OCI-LY1 (cell line): ENCODE data around the gene CDH1.

Experiments used
- H2AFZ ChIP-seq: fragments of 200-600 bp; sonication (generic), shearing (Covaris generic); 2 replicates; pipeline ENCODE4 v1.6.0; 2014; ENCODE audit warnings: antibody characterized with exemption, mild to moderate bottlenecking, low read length
- H3F3A ChIP-seq: fragments of 200-600 bp; sonication (generic), shearing (Covaris generic); 2 replicates; pipeline ENCODE4 v1.6.0; 2014; ENCODE audit warnings: mild to moderate bottlenecking, antibody characterized with exemption, low read length, moderate library complexity; ENCODE audit not compliant: insufficient read depth
- H3K27ac ChIP-seq: fragments of 200-600 bp; sonication (generic); 2 replicates; pipeline ENCODE4 v1.5.1; 2014; ENCODE audit warnings: low read length, mixed run types, mild to moderate bottlenecking, low read depth; ENCODE audit not compliant: poor library complexity, severe bottlenecking
- H3K27me3 ChIP-seq: fragments of 200-600 bp; sonication (generic); 2 replicates; pipeline ENCODE4 v1.6.0; 2014; ENCODE audit warnings: antibody characterized with exemption, mild to moderate bottlenecking, low read length, moderate library complexity; ENCODE audit not compliant: insufficient read depth
- H3K36me3 ChIP-seq: fragments of 200-600 bp; sonication (generic); 2 replicates; pipeline ENCODE4 v1.6.1; 2014; ENCODE audit warnings: mild to moderate bottlenecking, antibody characterized with exemption, low read length, moderate library complexity, mixed read lengths; ENCODE audit not compliant: insufficient read depth
- H3K4me1 ChIP-seq: fragments of 200-600 bp; sonication (generic); 2 replicates; pipeline ENCODE4 v1.5.1; 2014; ENCODE audit warnings: mild to moderate bottlenecking, low read length, moderate library complexity; ENCODE audit not compliant: insufficient read depth, severe bottlenecking
- H3K4me2 ChIP-seq: fragments of 200-600 bp; sonication (generic), shearing (Covaris generic); 2 replicates; pipeline ENCODE4 v1.6.1; 2014; ENCODE audit warnings: low read length
- H3K4me3 ChIP-seq: fragments of 200-600 bp; sonication (generic); 2 replicates; pipeline ENCODE4 v1.5.1; 2014; ENCODE audit warnings: low read length, low read depth, mild to moderate bottlenecking, mixed read lengths; ENCODE audit not compliant: poor library complexity, severe bottlenecking
- H3K79me2 ChIP-seq: fragments of 200-600 bp; shearing (Covaris generic); 2 replicates; pipeline ENCODE4 v1.6.1; 2016; ENCODE audit warnings: mixed run types, low read length, mixed read lengths; ENCODE audit not compliant: insufficient read depth
- H3K9ac ChIP-seq: fragments of 200-600 bp; sonication (generic), shearing (Covaris generic); 2 replicates; pipeline ENCODE4 v1.6.1; 2014; ENCODE audit warnings: mild to moderate bottlenecking, low read length, mixed read lengths
- H3K9me2 ChIP-seq: fragments of 200-600 bp; sonication (generic), shearing (Covaris generic); 2 replicates; pipeline ENCODE4 v1.6.1; 2014; ENCODE audit warnings: low read depth, mild to moderate bottlenecking, low read length, mixed read lengths
- H3K9me3 ChIP-seq: fragments of 200-600 bp; shearing (Covaris generic); 2 replicates; pipeline ENCODE4 v1.6.1; 2014; ENCODE audit warnings: low read length, mixed read lengths
- H4K20me1 ChIP-seq: fragments of 200-600 bp; sonication (generic), shearing (Covaris generic); 2 replicates; pipeline ENCODE4 v1.6.0; 2016; ENCODE audit warnings: mild to moderate bottlenecking, low read length; ENCODE audit not compliant: insufficient read depth
- EZH2 ChIP-seq: fragments of 200-600 bp; sonication (generic), shearing (Covaris generic); IDR thresholded peaks from 2 replicates; pipeline ENCODE4 v1.8.0; 2017; ENCODE audit warnings: borderline replicate concordance, mixed run types, mild to moderate bottlenecking, antibody characterized with exemption, low read length, moderate library complexity, mixed read lengths
- TF ChIP-seq, protein P1 (sequence below): fragments of 200-600 bp; sonication (generic), shearing (Covaris generic); IDR thresholded peaks from 2 replicates; pipeline ENCODE4 v1.5.1; 2017; ENCODE audit warnings: mild to moderate bottlenecking, antibody characterized with exemption, low read length, moderate library complexity, mixed read lengths

CDH1 gene

DNA sequence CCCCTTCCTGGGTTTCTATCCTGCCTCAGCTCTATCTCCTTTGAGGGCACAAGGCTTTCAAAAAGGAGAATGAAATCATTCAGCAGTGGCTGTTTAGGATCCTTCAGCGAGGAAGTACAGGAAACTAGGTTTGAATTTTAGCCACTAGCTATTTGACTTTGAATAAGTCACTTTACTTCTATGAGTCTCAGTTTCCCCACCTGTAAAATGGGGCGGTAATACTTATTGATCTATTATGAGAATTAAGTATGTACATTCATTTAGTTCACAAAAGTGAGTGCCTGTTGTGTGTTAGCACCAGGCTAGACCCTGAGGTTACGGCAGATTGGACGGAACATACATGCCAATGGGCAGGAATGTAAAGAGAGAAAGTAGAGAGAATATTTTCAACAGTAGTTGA, 6.6 kb downstream of the CDH1 start:
- Histone ChIP-seq H3K9me2 (no peaks in the 10 kb centered on the region), H3K4me3 (no peak overlapping the region), H3K4me1 (no peaks in the 10 kb centered on the region), H3K4me2 (no peak overlapping the region), H3K9ac (no peak overlapping the region), H2AFZ (no peak overlapping the region), H3K79me2 (no peaks in the 10 kb centered on the region), H3K27me3 (no peaks in the 10 kb centered on the region), H3K36me3 (no peaks in the 10 kb centered on the region), H4K20me1 (no peaks in the 10 kb centered on the region), H3K9me3 (no peaks in the 10 kb centered on the region), H3F3A (no peaks in the 10 kb centered on the region), H3K27ac (no peak overlapping the region)
- no peak for TF ChIP-seq EZH2
- TF ChIP-seq, protein P1, sequence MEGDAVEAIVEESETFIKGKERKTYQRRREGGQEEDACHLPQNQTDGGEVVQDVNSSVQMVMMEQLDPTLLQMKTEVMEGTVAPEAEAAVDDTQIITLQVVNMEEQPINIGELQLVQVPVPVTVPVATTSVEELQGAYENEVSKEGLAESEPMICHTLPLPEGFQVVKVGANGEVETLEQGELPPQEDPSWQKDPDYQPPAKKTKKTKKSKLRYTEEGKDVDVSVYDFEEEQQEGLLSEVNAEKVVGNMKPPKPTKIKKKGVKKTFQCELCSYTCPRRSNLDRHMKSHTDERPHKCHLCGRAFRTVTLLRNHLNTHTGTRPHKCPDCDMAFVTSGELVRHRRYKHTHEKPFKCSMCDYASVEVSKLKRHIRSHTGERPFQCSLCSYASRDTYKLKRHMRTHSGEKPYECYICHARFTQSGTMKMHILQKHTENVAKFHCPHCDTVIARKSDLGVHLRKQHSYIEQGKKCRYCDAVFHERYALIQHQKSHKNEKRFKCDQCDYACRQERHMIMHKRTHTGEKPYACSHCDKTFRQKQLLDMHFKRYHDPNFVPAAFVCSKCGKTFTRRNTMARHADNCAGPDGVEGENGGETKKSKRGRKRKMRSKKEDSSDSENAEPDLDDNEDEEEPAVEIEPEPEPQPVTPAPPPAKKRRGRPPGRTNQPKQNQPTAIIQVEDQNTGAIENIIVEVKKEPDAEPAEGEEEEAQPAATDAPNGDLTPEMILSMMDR, result no peak

DNA sequence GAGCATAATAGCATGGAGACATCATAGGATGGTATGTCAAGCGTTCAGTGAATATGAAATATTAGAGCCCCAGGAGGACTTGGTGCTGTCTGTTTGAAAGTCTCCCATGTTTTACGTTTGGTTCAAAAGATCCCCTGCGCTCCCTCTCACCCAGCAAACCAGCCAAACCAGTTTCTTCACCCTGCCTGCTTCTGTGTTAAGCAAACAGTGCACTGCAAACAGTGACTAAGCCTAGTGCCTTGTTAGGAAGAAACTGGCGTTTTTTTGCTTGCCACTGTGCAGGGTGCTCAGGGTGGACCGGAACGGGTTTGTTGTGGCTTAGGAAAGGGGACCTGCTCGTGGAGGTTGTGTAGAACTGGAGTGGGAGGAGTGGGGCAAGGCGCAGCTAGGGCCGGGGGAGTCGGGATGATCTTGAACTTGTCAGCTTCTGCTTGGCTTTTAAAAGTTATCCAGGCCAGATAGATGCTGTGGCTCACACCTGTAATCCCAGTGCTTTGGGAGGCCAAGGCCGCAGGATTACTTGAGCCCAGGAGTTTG, 7.7 kb downstream of the CDH1 start:
- no peaks in the 10 kb centered on the region for H3K36me3 ChIP-seq
- H2AFZ ChIP-seq, result no peak overlapping the region
- no peak overlapping the region for H3K4me2 ChIP-seq
- no peaks in the 10 kb centered on the region for H3K4me1 ChIP-seq
- no peaks in the 10 kb centered on the region for H3K79me2 ChIP-seq
- H3K27me3 ChIP-seq, result no peaks in the 10 kb centered on the region
- no peak overlapping the region for H3K4me3 ChIP-seq
- no peaks in the 10 kb centered on the region for H3F3A ChIP-seq
- H3K27ac ChIP-seq, result no peak overlapping the region
- no peak overlapping the region for H3K9ac ChIP-seq
- no peaks in the 10 kb centered on the region for H3K9me2 ChIP-seq
- TF ChIP-seq, protein P1, result no peak
- no peak for TF ChIP-seq EZH2
- H4K20me1 ChIP-seq, result no peaks in the 10 kb centered on the region
- no peaks in the 10 kb centered on the region for H3K9me3 ChIP-seq

DNA sequence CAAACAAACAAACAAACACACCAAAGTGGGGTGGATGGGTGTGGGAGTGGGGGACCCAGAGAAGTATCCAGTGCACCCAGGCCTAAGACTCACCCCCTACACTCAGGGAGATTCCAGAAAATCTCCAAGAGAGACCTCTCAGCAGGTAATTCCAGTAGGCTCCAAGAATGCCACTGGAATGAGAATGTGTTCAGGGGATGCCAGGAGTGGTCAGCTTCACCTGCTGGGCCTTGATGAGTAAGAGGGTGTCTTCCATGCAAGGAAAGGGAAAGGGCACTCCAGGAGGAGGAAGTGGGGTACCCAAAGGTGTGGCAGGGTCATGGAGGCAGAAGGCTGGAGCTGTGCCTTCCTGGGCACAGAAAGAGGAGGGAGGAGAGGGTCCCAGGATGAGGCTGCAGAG, 9.9 kb downstream of the CDH1 start:
- Histone ChIP-seq H3K36me3 (no peaks in the 10 kb centered on the region), H3K4me2 (no peak overlapping the region), H3K9me3 (no peaks in the 10 kb centered on the region), H3K79me2 (no peaks in the 10 kb centered on the region), H4K20me1 (no peaks in the 10 kb centered on the region), H3K27ac (no peak overlapping the region), H3F3A (no peaks in the 10 kb centered on the region), H3K9me2 (no peaks in the 10 kb centered on the region), H3K4me3 (no peak overlapping the region), H2AFZ (no peak overlapping the region), H3K27me3 (no peaks in the 10 kb centered on the region), H3K4me1 (no peaks in the 10 kb centered on the region), H3K9ac (no peak overlapping the region)
- TF ChIP-seq, protein P1, result no peak
- TF ChIP-seq EZH2, result no peak
